ENCODE data around the gene MGP. TPM values are rescaled to one million over a fixed set of nuclear protein-coding genes. Genes with fewer than 3 reads are reported as not detected.

MGP gene
- total and polyA plus RNA-seq, 4 donors, result 7,115 to 16,848 (median 14,549) TPM

DNA sequence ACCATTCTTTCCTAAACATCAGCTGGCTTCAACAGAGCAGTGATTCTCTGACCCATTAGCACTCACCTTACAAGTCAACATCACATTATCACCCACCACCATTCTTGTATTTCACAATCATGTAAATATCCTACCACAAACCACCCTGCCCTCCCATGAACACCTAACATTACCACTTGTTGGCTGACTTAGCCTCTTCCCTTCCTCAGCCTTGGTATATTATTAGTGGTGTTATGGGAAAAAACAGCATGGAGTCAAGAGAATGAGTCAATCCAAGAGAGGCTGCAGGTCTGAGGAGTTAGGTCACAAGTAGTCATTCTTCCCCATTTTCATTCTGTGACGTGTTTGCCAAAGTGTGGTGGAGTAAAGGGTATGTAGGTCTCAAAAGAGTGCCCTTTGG is 22.3 kb upstream of the MGP start:
- Histone ChIP-seq H3K9me3 (ENCODE audit: control insufficient read depth, low read length) (no peaks in the 10 kb centered on the region), H3K27ac (ENCODE audit: low read depth in 1 of 2, low read length in 2 of 2) (no peak overlapping the region), H3K27me3 (ENCODE audit: control insufficient read depth in 1 of 2, insufficient read depth in 2 of 2, low read length in 1 of 2) (no peaks in the 10 kb centered on the region), H3K4me3 (ENCODE audit: low read length in 2 of 2) (no peak overlapping the region), H3K4me1 (ENCODE audit: control insufficient read depth in 1 of 2, insufficient read depth in 2 of 2, low read length in 2 of 2) (peaks cover 0 to 4% of the 10 kb centered on the region in 2 donors), H3K36me3 (ENCODE audit: control insufficient read depth in 1 of 2, insufficient read depth in 2 of 2, low read length in 1 of 2) (no peaks in the 10 kb centered on the region)
- intact Hi-C loops (cut with DNase I), result no loop called here
- DNase-seq (no peak), ATAC-seq (ENCODE audit: low FRiP score) (no peak)
- WGBS, 2 donors, result 94 to 96% methylated on average over 1 of the region's 1 CpG

DNA sequence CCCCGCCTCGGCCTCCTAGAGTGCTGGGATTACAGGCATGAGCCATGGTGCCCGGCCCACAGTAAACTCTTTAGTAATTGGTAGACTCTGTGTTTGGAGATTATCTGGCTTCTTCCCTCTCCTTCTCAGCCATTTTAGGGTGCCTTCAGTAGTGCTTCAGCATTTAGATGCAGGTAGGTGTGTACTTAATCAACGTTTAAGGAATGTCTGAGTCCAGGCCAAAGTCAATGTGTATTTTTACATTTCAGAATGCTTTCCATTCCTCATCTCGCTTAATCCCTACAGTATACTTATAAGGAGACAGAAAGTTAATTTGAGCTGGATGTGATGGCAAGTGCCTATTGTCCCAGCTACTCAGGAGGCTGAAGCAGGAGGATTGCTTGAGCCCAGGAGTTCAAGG is 20.5 kb upstream of the MGP start:
- DNase-seq, result no peak
- Histone ChIP-seq H3K27me3 (ENCODE audit: control insufficient read depth in 1 of 2, insufficient read depth in 2 of 2, low read length in 1 of 2) (no peaks in the 10 kb centered on the region), H3K4me3 (ENCODE audit: low read length in 2 of 2) (no peak overlapping the region), H3K4me1 (ENCODE audit: control insufficient read depth in 1 of 2, insufficient read depth in 2 of 2, low read length in 2 of 2) (peaks cover 0 to 4% of the 10 kb centered on the region in 2 donors), H3K9me3 (ENCODE audit: control insufficient read depth, low read length) (no peaks in the 10 kb centered on the region), H3K27ac (ENCODE audit: low read depth in 1 of 2, low read length in 2 of 2) (peak overlapping the region in 1 of 2 donors; percentile 57), H3K36me3 (ENCODE audit: control insufficient read depth in 1 of 2, insufficient read depth in 2 of 2, low read length in 1 of 2) (no peaks in the 10 kb centered on the region)
- 57% methylated on average over 5 of the region's 5 CpGs for WGBS, 2 donors
- intact Hi-C loops (cut with DNase I), result no loop called here
- ATAC-seq (ENCODE audit: low FRiP score), result no peak

DNA sequence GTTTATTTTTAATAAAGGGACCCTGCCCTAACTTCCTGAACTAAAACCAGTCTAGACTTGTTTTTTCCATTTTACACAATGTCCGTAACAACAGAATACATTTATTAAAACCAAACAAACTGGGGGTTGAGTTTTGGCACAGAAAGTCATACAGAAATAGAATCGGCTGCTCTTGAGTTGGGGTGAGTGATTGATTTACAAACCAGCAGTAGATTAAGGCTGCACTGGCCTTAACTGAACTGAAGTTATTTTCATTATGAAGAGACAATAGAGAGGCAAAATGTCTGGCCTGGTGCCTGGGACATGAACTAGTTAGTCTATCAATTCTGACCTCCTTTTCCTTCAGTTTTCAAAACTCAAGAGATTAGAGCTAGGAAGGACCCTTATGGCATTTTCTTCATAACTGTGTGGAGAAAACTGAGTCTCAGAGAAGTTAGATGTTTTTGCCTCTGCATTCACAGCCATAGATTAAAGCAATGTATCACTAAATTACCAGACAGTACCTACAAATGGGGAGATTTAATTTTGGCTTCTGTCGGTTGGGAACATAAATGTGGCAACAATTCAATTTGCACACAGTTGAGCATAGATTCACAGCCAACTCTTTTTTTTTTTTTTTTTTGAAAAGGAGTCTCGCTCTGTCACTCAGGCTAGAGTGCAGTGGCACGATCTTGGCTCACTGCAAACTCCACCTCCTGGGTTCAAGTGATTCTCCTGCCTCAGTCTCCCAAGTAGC is 19.8 kb upstream of the MGP start:
- Histone ChIP-seq H3K36me3 (ENCODE audit: control insufficient read depth in 1 of 2, insufficient read depth in 2 of 2, low read length in 1 of 2) (no peaks in the 10 kb centered on the region), H3K4me1 (ENCODE audit: control insufficient read depth in 1 of 2, insufficient read depth in 2 of 2, low read length in 2 of 2) (peaks cover 0 to 4% of the 10 kb centered on the region in 2 donors), H3K27ac (ENCODE audit: low read depth in 1 of 2, low read length in 2 of 2) (peak overlapping the region; percentile 7 to 19), H3K27me3 (ENCODE audit: control insufficient read depth in 1 of 2, insufficient read depth in 2 of 2, low read length in 1 of 2) (no peaks in the 10 kb centered on the region), H3K9me3 (ENCODE audit: control insufficient read depth, low read length) (no peaks in the 10 kb centered on the region), H3K4me3 (ENCODE audit: low read length in 2 of 2) (peak overlapping the region in 1 of 2 donors; percentile 10)
- ATAC-seq (ENCODE audit: low FRiP score) (peak; percentile 37), DNase-seq (no peak)
- WGBS, 2 donors, result 8 to 16% methylated on average over 5 of the region's 5 CpGs
- intact Hi-C loops (cut with DNase I), result no loop called here

DNA sequence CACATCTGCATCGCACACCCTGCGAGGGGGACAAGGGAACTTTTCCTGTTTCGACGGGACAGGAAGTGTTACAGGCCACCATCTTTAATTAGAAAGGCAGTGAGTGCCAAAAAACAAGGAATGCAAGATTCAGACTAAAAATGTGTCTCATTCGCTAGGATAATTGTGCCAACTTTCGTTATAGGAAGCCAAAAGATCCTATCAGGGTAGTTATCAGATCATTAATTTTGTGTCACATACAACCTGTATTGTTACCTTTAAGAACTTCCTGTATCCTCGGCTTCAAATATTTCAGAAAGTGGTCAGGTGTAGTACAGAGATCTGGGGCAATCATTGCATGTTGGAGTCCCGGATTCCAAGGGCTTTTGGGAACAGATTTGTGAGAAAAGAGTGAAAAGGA is 19.2 kb upstream of the MGP start:
- Histone ChIP-seq H3K4me3 (ENCODE audit: low read length in 2 of 2) (no peak overlapping the region), H3K36me3 (ENCODE audit: control insufficient read depth in 1 of 2, insufficient read depth in 2 of 2, low read length in 1 of 2) (no peaks in the 10 kb centered on the region), H3K27ac (ENCODE audit: low read depth in 1 of 2, low read length in 2 of 2) (no peak overlapping the region), H3K4me1 (ENCODE audit: control insufficient read depth in 1 of 2, insufficient read depth in 2 of 2, low read length in 2 of 2) (peaks cover 0 to 4% of the 10 kb centered on the region in 2 donors), H3K9me3 (ENCODE audit: control insufficient read depth, low read length) (no peaks in the 10 kb centered on the region), H3K27me3 (ENCODE audit: control insufficient read depth in 1 of 2, insufficient read depth in 2 of 2, low read length in 1 of 2) (no peaks in the 10 kb centered on the region)
- ATAC-seq (ENCODE audit: low FRiP score) (no peak), DNase-seq (no peak)
- WGBS, 2 donors, result 43 to 44% methylated on average over 8 of the region's 8 CpGs
- intact Hi-C loops (cut with DNase I), result no loop called here

DNA sequence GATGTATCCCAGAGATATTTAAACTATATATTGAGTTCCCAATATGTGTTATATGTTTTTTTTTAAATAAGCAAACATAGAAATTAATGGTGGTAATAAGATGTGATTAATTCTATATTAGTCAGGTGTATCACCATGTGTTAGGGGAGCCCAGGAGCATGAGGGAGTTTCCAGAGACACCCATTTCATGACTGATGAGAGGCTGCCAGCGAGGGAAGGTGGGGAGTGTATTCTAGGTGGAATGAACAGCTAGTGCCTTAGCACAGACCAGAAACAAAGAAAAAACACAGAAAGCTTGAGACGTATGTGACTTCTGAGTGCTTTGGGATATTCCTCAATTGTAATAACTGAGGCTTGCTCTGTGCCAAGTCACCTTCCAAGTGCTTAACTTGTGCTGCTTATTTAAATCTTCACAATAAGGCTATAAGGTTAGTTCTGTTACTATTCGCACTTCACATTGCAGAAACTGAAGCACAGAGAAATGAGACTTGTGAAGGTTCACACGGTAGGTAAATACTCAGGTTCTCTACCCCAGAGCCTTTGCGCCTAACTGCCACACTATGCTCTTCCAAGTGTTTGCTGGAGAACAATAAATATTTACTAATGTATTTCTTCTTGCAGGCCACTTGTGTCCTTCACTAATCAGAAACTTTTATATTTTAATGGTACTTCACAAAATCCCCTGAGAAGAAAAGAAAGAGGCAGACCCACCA is 17.9 kb upstream of the MGP start:
- no peaks in the 10 kb centered on the region for H3K27me3 ChIP-seq (ENCODE audit: control insufficient read depth in 1 of 2, insufficient read depth in 2 of 2, low read length in 1 of 2)
- no peak overlapping the region for H3K4me3 ChIP-seq (ENCODE audit: low read length in 2 of 2)
- H3K36me3 ChIP-seq (ENCODE audit: control insufficient read depth in 1 of 2, insufficient read depth in 2 of 2, low read length in 1 of 2), result no peaks in the 10 kb centered on the region
- peaks cover 0 to 4% of the 10 kb centered on the region in 2 donors for H3K4me1 ChIP-seq (ENCODE audit: control insufficient read depth in 1 of 2, insufficient read depth in 2 of 2, low read length in 2 of 2)
- peak overlapping the region in 1 of 2 donors; percentile 75 for H3K27ac ChIP-seq (ENCODE audit: low read depth in 1 of 2, low read length in 2 of 2)
- DNase-seq (no peak), ATAC-seq (ENCODE audit: low FRiP score) (no peak)
- intact Hi-C loops (cut with DNase I), result no loop called here
- 73 to 77% methylated on average over 5 of the region's 5 CpGs for WGBS, 2 donors
- H3K9me3 ChIP-seq (ENCODE audit: control insufficient read depth, low read length), result no peaks in the 10 kb centered on the region

DNA sequence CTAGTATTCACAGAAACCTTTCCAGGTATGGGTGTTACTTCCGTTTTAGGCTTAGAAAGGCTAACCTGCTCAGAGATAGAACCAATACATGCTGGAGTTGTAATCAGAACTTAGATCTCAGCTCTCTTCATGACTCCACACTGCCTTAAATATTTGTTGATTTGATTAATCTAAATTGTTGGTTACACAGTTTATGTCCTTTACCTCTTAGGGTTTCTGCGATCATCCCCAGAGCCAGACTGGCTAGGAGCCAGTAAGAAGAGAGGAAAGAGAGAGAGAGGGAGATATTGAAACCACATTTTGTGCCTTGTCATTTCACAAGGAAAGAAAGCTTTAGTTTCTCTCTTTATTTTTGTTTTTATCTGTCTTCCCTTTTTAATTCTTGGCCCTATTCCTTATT is 16.8 kb upstream of the MGP start:
- no peak overlapping the region for H3K4me3 ChIP-seq (ENCODE audit: low read length in 2 of 2)
- intact Hi-C loops (cut with DNase I), result no loop called here
- no peaks in the 10 kb centered on the region for H3K27me3 ChIP-seq (ENCODE audit: control insufficient read depth in 1 of 2, insufficient read depth in 2 of 2, low read length in 1 of 2)
- no peak overlapping the region for H3K27ac ChIP-seq (ENCODE audit: low read depth in 1 of 2, low read length in 2 of 2)
- ATAC-seq (ENCODE audit: low FRiP score), result no peak
- peaks cover 0 to 4% of the 10 kb centered on the region in 2 donors for H3K4me1 ChIP-seq (ENCODE audit: control insufficient read depth in 1 of 2, insufficient read depth in 2 of 2, low read length in 2 of 2)
- no peaks in the 10 kb centered on the region for H3K36me3 ChIP-seq (ENCODE audit: control insufficient read depth in 1 of 2, insufficient read depth in 2 of 2, low read length in 1 of 2)
- no peaks in the 10 kb centered on the region for H3K9me3 ChIP-seq (ENCODE audit: control insufficient read depth, low read length)
- no peak for DNase-seq
- 48% methylated on average over 2 of the region's 2 CpGs for WGBS, 2 donors

DNA sequence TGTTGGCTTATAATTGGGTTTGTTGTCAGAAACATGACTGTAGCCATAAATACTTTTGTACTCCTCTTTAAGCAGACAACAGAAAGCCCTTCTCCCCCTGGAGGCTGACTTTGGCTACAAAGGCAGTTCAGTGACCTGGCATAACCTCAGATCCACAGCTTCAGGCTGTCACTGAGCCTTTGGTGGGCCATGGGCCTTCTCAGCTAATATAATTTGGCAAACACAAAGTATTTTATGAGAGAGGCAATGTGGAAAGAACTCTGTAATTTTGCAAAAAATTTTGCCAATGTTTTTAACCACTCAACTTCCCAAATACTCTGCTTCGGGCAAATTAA is 15.5 kb upstream of the MGP start:
- H3K27ac ChIP-seq (ENCODE audit: low read depth in 1 of 2, low read length in 2 of 2), result peak overlapping the region in 1 of 2 donors; percentile 28
- 78 to 98% methylated on average over 1 of the region's 1 CpG for WGBS, 2 donors

DNA sequence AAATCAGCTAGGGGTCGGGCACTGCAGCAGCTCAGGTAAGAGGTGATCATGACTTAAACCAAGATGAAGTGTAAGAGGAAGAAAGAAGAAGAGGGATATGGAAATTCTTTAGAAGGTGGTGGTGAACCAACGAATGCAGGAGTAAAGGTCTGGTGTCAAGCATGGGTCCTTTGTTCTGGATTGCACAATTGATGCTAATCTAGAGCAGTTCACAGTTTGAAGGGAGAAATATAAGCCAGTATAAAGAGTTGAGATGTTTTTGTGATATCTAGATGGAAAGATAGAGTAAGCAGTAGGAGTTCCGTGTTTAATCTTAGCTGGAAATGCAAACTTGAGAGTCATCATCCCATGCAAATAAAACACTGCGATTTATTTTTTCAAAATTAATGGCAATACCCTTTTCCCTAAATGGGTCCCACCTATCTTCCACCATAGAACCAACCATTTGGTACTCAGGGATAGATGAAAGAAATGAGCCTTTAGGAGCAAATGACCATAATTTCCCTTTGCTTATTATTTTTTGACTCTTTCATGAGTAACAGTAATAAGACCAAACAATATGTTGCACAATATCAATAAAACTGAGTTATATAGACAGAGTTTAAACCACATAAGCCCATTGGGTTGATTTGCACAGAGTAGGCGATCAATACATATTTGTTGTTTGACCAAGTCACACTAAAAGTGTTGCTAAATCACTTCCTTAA is 15.0 kb upstream of the MGP start:
- Histone ChIP-seq H3K4me1 (ENCODE audit: control insufficient read depth in 1 of 2, insufficient read depth in 2 of 2, low read length in 2 of 2) (peaks cover 3 to 4% of the 10 kb centered on the region in 2 donors), H3K27me3 (ENCODE audit: control insufficient read depth in 1 of 2, insufficient read depth in 2 of 2, low read length in 1 of 2) (no peaks in the 10 kb centered on the region), H3K36me3 (ENCODE audit: control insufficient read depth in 1 of 2, insufficient read depth in 2 of 2, low read length in 1 of 2) (no peaks in the 10 kb centered on the region), H3K9me3 (ENCODE audit: control insufficient read depth, low read length) (no peaks in the 10 kb centered on the region), H3K4me3 (ENCODE audit: low read length in 2 of 2) (no peak overlapping the region), H3K27ac (ENCODE audit: low read depth in 1 of 2, low read length in 2 of 2) (no peak overlapping the region)
- DNase-seq (no peak), ATAC-seq (ENCODE audit: low FRiP score) (no peak)
- intact Hi-C loops (cut with DNase I), result no loop called here
- WGBS, 2 donors, result 93 to 95% methylated on average over 5 of the region's 5 CpGs

More for the DNA sequence above, 15.5 kb upstream of the MGP start:
- intact Hi-C loops (cut with DNase I), result no loop called here
- DNase-seq (no peak), ATAC-seq (ENCODE audit: low FRiP score) (peak; percentile 42)
- Histone ChIP-seq H3K36me3 (ENCODE audit: control insufficient read depth in 1 of 2, insufficient read depth in 2 of 2, low read length in 1 of 2) (no peaks in the 10 kb centered on the region), H3K9me3 (ENCODE audit: control insufficient read depth, low read length) (no peaks in the 10 kb centered on the region), H3K4me3 (ENCODE audit: low read length in 2 of 2) (no peak overlapping the region), H3K4me1 (ENCODE audit: control insufficient read depth in 1 of 2, insufficient read depth in 2 of 2, low read length in 2 of 2) (peaks cover 3 to 4% of the 10 kb centered on the region in 2 donors), H3K27me3 (ENCODE audit: control insufficient read depth in 1 of 2, insufficient read depth in 2 of 2, low read length in 1 of 2) (no peaks in the 10 kb centered on the region)
